Measurements from ENCODE around the gene ZDHHC5.

ZDHHC5 gene

DNA sequence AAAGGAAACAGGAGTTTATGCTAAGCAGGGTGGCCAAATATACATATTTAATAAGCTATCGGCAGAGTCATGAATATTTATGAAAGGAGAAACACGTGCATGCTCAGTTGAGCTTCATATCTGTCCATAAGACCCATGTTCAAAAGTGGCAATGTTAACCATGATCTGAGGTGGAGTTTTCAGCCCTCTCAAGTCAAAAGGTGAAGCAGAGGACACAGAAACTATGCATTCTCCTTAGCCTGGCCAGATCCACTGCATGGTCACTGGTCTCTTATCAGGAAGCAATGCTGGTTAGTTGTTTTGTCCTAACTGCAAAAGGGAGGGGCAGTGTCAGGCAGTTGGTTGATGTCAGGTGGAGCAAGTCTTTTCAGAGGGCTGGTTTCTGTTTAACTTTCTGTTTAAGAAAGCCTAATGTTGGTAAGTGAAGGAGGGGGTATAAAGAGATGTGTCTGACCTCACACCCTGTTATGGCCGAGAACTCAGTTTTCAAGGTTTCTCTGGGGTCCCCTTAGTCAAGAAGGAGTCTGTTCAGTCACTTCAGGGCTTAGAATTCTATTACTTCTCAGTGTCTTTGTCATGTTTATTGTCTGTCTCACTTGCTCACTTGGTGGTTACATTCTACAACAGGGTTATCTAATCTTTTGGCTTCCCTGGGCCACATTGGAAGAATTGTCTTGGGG is 67.8 kb downstream of the ZDHHC5 start:
- DNase-seq: no peak

DNA sequence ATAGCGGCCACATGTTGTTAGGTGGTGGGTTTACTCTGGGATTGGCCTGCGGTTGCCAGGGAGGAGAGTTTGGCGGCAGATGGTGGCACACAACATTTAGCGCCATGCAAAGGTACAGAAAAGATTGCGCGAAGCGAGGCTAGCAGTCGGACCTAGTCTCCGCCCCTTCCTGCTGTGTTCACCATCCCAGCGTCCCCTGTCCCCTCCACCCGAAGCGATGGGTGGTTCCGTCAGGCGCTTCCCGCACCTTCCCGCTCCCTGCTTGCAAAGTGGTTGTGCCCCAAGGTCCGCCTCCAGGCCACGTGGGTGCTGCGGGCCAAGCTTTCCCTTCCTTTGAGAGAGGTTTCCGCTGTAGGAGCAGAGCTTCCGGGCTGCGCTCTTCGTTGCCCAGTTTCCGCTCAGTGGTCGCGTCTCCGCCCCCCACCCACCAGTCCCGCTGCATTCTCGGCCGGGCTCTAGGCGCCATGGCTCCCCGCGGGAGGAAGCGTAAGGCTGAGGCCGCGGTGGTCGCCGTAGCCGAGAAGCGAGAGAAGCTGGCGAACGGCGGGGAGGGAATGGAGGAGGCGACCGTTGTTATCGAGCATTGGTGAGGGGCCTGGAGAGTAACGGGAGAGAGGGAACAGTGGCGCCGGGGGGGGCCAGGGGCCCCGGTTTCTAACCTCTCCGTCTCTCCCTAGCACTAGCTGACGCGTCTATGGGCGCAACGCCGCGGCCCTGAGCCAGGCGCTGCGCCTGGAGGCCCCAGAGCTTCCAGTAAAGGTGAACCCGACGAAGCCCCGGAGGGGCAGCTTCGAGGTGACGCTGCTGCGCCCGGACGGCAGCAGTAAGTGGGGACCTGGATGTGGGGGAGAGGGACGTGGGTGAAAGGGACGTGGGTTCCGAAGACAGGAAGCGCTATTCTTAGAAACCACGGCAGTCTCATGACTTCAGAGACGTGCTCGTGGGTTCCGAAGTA is 73.5 kb downstream of the ZDHHC5 start, which contains the start of gene SELENOH:
Gene SELENOH (plus strand): TSS at position 360 of the 955 bp plus-strand sequence. CDS start 105 bp downstream, at position 465.
- peak; percentile 98 for DNase-seq

DNA sequence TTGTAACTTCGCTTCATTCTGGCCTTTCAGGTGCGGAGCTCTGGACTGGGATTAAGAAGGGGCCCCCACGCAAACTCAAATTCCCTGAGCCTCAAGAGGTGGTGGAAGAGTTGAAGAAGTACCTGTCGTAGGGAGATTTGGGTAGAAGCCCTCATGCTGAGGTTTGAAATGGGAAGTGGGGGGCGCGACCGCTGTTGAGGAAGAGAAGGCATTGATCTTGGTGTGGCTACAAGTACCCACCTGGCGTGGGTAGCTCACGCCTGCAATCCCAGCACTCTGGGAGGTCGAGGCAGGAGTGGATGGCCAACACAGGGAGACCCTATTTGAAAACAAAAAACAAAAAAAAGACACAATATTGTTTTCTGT is 74.2 kb downstream of the ZDHHC5 start:
- DNase-seq: no peak

- no peak for DNase-seq
Measured at GRCh38 chr11:57744357-57744756, 76.4 kb downstream of the ZDHHC5 start.

DNA sequence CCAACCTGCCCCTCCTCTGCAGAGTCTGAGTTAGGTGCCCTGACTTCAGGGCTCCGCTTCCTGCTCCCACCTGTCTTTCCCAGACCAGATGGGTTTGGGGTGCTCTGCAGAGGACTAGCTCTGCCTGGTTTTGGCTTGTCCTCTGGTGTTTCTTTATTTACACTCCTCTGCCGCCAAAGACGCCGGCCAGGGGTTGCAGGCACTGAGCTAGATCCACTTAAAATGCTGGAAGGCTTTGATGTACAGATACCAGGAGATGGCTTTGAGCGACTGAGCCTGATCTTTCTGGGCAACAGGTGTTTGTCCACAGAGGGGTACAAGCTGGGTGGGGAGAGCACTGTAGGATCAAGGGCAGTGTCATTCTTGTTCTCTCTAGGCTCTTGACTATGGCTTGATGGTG is 77.3 kb downstream of the ZDHHC5 start:
- no peak for DNase-seq

- DNase-seq: no peak
Measured at GRCh38 chr11:57746920-57747319, 79.0 kb downstream of the ZDHHC5 start.
